Esophagus muscularis mucosa (tissue), 4 donors: ENCODE measurements around the gene NME7.

Experiments used
- CTCF ChIP-seq, 3 experiments: fragments of 200-600 bp in 2 of 3; fragments of 450-650 bp in 1 of 3; sonication (generic) in 2 of 3; IDR thresholded peaks; one replicate each; pipeline ENCODE4 v1.5.1; 2017 to 2019; ENCODE audit warnings: antibody characterized with exemption in 3 of 3, mild to moderate bottlenecking in 2 of 3, moderate library complexity in 1 of 3
- EP300 ChIP-seq: sonication (generic); formaldehyde crosslinking; IDR thresholded peaks from one replicate; pipeline ENCODE4 v1.6.1; 2017; ENCODE audit warnings: antibody characterized with exemption
- POLR2A ChIP-seq: fragments of 450-650 bp; IDR thresholded peaks from one replicate; pipeline ENCODE4 v1.6.1; 2017; ENCODE audit warnings: antibody characterized with exemption, moderate library complexity, mild to moderate bottlenecking, low read depth
- POLR2AphosphoS5 ChIP-seq, 2 donors: sonication (generic); formaldehyde crosslinking; IDR thresholded peaks; one replicate each; pipeline ENCODE4 v1.6.1; 2017; ENCODE audit warnings: antibody characterized with exemption in 2 of 2

GRCh38 chr1:169138866-169139670 lies 228.5 kb downstream of the NME7 start:
- TF ChIP-seq CTCF (IDR thresholded peaks at IDR 0.05) (no peak), EP300 (no peak), POLR2A (no peak), POLR2AphosphoS5 (IDR thresholded peaks at IDR 0.05) (no peak)
